Inferior parietal cortex (tissue), 1 donor: Measurements from ENCODE around the gene OSBPL9.
A peak's percentile ranks its signal among the peaks of the same experiment; 100 is the strongest.
"Not testable (repeated sequence)": the region's sequence is repeated elsewhere in the genome, so short reads cannot be mapped to it uniquely, and the experiment has no call there.

Experiments used
- DNase-seq: peaks from one replicate; pipeline ENCODE4 v3.0.0-alpha.2; 2016; ENCODE audit errors: extremely low spot score

Gene OSBPL9

DNA sequence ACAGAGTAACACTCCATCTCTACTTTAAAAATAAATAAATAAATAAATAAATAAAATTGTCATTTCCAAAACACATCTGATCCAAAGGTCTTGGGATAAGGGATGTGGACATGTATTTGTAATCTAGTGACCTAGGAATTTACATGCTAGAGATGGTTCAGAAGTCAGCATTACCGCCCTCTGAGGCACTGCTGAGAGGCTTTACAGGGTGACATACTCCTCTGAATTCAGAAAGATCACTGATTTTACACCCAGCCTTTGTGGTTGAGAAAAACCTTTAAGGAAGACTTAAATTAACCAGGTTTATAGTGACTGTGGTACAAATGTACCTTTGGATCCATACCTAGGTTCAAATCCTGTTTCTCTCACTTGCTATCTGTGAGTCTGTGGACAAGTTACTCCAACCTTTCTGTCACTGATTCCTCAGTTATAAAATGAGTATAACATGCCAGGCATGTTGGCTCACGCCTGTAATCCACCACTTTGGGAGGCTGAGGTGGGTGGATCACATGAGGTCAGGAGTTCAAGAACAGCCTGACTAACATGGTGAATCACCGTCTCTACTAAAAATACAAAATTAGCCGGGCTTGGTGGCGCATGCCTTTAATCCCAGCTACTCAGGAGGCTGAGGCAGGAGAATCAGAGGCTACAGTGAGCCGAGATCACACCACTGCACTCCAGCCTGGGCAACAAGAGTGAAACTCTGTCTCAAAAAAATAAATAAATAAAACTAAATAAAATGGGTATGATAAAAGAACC is 20.1 kb downstream of the OSBPL9 start:
- DNase-seq = no peak

DNA sequence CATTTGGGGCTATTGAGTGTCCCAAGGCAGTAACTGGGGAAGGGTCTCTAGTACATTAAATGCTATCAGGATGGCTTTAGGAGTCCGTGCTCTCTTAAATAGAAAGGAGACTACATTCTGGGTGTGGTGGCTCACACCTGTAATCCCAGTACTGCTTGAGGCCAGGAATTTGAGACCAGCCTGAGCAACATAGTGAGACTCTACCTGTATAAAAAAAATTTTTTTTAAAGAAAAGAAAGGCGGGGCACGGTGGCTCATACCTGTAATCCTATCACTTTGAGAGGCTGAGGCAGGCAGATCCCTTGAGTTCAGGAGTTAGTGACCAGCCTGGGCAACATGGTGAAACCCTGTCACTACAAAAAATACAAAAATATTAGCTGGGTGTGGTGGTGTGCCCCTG is 21.5 kb downstream of the OSBPL9 start:
- DNase-seq = no peak

- no peak for DNase-seq
Measured at GRCh38 chr1:51639694-51640093, 22.8 kb downstream of the OSBPL9 start.

- no peak for DNase-seq
Measured at GRCh38 chr1:51641096-51641495, 24.2 kb downstream of the OSBPL9 start.

GRCh38 chr1:51642739-51643142 is 25.8 kb downstream of the OSBPL9 start:
- DNase-seq = no peak

GRCh38 chr1:51643362-51643761 is 26.5 kb downstream of the OSBPL9 start:
- no peak for DNase-seq

GRCh38 chr1:51644020-51644419 is 27.1 kb downstream of the OSBPL9 start:
- no peak for DNase-seq

DNA sequence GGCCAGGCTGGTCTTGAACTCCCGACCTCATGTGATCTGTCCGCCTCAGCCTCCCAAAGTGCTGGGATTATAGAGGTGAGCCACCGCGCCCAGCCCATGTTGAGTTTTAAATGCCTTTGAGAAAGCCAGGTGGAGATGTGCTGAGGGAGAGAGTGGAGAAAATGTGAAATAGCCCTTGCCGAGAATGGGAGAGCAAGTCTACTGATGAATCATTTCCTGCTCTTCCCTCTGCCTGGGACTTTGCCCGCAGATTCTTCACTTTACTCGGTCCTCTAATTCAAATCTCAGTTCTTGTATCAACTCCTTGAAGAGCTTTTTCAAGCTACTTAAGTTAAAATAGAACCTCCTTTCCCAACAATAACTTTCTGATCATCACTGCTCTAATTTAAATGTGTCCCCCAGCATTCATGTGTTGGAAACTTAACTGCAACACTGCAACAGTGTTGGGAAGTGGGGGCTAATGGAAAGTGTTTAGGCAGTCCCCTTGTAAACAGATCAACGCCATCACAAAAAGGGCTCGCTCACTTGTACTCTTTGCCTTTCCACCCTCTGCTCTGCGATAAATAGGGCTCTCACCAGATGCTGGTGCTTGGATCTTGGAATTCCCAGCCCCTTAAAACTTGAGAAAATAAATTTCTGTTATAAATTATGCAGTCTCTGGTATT is 27.8 kb downstream of the OSBPL9 start:
- no peak for DNase-seq

- DNase-seq = not testable (repeated sequence)
Measured at GRCh38 chr1:51646592-51646991, 29.7 kb downstream of the OSBPL9 start.

DNA sequence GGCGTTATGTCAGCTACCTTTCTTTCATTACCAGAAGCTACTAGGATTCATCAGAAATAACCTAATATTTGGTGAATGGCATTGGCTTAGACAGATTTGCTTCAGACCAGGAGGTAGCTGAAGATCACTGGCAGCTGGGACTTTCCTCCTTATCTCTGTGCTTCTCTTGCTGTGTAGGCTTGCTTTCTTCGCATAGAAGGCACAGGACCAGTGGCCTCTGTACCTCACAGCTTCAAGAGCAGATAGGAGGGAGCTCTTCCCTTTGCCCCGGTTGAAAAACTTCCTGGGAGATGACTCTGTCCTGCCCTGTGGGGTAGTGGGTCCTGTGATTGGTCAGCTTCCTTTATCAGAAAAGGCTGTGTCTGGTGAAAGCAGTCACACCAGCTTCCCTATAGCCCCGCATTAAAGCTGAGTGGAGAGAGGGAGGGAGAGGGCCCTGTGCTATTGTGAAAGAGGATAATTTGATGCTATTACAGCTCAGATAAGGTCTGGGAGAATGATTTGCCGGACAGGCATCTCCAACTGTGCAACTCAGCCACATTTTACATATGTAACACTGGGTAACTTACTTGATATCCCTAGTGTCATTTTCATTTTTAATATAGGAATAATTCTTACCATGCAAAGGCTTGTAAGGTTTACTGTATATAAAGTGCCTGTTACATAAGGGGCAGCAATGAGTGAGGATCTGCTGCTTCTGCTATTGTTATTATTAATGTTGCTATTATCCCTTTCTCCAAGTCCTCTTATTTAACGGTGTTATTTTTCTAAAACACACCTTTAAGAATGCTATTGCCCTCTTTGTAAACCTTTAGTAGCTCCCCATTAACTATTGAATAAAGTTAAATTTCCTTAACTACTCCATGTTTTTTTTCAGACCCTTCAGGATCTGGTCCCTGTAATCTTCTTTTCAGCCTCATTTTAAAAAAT is 31.6 kb downstream of the OSBPL9 start:
- no peak for DNase-seq

DNA sequence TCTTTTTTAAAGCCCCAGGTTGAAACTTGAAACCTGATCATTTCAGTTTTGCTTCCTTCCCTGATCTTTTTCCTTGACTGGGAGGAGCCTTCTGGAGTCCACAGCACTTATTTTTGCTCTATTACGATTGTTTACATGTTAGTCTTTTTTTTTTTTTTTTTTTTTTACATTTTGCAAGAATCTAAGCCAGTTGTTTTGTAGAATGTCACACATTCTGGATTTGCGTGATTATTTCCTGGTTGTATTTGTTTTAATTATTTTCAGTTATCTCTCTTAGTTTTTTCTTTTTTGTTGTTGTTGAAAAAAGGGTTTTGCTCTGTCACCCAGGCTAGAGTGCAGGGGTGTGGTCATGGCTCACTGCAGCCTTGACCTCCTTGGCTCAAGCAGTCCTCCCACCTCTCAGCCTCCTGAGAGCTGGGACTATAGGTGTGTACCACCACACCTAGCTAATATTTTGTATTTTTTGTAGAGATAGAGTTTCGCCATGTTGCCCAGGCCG is 32.8 kb downstream of the OSBPL9 start:
- DNase-seq = no peak

DNA sequence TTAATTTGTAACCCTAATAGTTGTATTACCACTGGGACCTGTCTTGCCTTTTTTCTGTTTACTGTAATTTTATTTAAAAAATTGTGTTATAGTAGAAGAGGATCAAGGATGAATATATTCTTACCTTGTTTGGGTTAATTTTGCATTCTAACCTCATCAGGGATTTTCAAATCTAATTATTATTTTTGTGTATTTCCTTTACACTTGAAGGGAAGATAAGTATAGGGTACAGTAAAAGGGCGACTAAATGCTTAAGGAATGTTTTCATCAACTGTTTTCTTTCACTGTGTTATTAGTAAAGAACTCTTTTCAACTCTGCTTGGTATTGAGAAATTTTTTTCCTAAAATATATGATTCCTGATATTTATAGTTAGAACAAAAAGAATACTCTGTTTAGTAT is 33.3 kb downstream of the OSBPL9 start:
- no peak for DNase-seq

- no peak for DNase-seq
Measured at GRCh38 chr1:51651552-51651942, 34.7 kb downstream of the OSBPL9 start.

- no peak for DNase-seq
Measured at GRCh38 chr1:51652599-51652998, 35.7 kb downstream of the OSBPL9 start.

DNA sequence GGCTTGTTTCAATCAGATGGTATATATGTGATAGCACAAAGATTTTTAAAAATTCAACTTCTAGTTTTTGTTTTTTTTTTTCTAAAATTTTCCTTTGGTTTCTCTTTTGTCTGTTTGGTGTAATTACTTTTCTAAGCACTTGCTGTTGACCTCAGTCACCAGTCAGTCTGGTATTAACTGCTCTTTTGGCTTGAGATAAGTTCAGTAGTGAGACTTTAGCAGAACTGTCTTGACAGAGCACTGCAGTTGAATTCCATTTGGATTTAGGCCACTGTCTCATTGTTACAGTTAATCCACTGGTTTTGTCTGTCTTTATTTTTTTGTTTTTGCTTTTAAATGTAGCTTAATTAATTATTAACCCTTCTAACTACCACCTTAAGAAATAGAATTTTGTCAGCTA is 36.2 kb downstream of the OSBPL9 start:
- no peak for DNase-seq

- no peak for DNase-seq
Measured at GRCh38 chr1:51654000-51654399, 37.1 kb downstream of the OSBPL9 start.

- DNase-seq = no peak
Measured at GRCh38 chr1:51656374-51656773, 39.5 kb downstream of the OSBPL9 start.

DNA sequence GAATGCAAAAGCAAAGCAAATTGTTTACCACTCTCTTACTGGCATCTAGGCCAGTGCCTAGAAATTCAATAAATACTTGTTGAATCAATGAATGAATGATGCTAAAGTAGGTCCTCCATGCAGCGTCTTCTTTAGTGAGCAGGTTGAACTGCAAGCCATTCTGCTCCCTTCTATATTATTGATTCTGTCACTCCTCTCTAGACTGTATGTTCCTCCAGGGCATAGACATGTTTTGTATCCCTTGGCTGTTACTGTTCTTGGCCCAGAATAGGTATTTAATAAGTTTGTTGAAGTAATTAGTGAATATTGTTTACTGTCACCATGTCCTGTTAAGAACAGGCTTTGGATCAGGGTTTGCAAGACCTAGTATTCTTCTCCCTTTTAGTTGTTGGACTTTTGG is 43.7 kb downstream of the OSBPL9 start:
- DNase-seq = no peak

- DNase-seq = peak; percentile 34
Measured at GRCh38 chr1:51661081-51661518, 44.2 kb downstream of the OSBPL9 start.

DNA sequence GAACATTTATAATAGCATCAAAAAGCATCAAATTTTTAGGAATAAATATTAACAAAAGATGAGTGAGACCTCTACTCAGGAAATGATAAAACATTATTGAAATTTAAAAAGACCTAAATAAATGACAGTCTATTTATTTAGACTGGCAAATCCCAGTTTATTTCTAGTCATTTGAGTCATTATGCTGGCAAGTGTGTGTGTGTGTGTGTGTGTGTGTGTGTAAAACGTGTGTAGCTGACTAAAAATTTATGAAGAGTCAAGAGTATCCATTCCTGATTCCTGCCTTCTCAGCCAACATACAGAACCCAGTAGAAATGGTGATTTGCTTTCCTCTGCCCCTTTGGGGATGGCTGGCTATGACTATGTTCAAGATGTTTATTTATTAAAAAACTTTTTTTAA is 46.2 kb downstream of the OSBPL9 start:
- no peak for DNase-seq

DNA sequence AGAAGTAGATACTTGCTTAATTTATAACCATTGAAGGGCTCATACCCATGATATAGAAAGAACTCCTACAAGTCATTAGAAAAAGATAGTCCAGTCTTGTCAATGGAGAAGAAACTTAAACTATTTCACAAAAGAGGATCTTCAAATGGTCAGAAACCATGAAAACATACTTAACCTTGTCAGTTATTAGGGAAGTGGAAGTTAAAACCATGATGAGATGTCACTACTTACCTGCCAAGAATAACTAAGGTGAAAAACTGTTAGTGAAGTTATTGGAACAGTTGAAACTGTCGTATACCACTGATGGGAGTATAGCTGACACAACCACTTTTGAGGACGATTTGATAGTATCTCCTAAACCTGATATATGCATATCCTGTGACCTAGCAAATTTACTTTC is 46.8 kb downstream of the OSBPL9 start:
- no peak for DNase-seq
